ENCODE data around the gene ID3. TPM values are rescaled to one million over a fixed set of nuclear protein-coding genes. Genes with fewer than 3 reads are reported as not detected.

The ID3 gene
- total and polyA plus RNA-seq, 9 of the 15 experiments (the other 6 are each of a cell fraction or from before 2014, with no cell fraction given): 6.8 to 59.8 (median 23.5) TPM

- TF ChIP-seq RFX5 (IDR thresholded peaks at IDR 0.05; ENCODE audit: low read depth, low read length) (no peak), MCM7 (IDR thresholded peaks at IDR 0.05) (no peak), PCBP1 (IDR thresholded peaks at IDR 0.05; ENCODE audit: low read depth, low read length, poor library complexity, severe bottlenecking) (peak; percentile 28), ZNF280A (IDR thresholded peaks at IDR 0.05; ENCODE audit: low read depth, partially characterized antibody) (no peak), SIN3A (IDR thresholded peaks at IDR 0.05; ENCODE audit: borderline replicate concordance in 2 of 2, control insufficient read depth in 1 of 2, low read depth in 2 of 2, low read length in 2 of 2) (peak; percentile 36 to 88; a peak in 2 of 4 replicates), NR2F6 (CRISPR knock-in tag; IDR thresholded peaks at IDR 0.05) (no peak), RNF219 (CRISPR knock-in tag; IDR thresholded peaks at IDR 0.05) (no peak), ARID4B (CRISPR knock-in tag; IDR thresholded peaks at IDR 0.05) (peak; percentile 73), SRSF1 (IDR thresholded peaks at IDR 0.05; ENCODE audit: low read depth, low read length) (no peak), MNT (conservative IDR thresholded peaks at IDR 0.05) (peak; percentile 85 to 92), LEF1 (IDR thresholded peaks at IDR 0.05) (peak; percentile 79; the same call in 1 of the 2 replicates), ELF4 (CRISPR knock-in tag; IDR thresholded peaks at IDR 0.05) (no peak), ZNF3 (CRISPR knock-in tag; IDR thresholded peaks at IDR 0.05) (no peak), ZNF347 (CRISPR knock-in tag; IDR thresholded peaks at IDR 0.05; ENCODE audit: low read depth) (no peak), BMI1 (IDR thresholded peaks at IDR 0.05; ENCODE audit: low read length) (no peak), C11orf30 (IDR thresholded peaks at IDR 0.05; ENCODE audit: low read depth) (no peak), ETV6 (IDR thresholded peaks at IDR 0.05; ENCODE audit: borderline replicate concordance in 1 of 2, low read depth in 2 of 2, low read length in 1 of 2) (no peak; a peak in 1 of 4 replicates), ETV6 (CRISPR knock-in tag; IDR thresholded peaks at IDR 0.05; ENCODE audit: borderline replicate concordance) (no peak)
Measured at GRCh38 chr1:23558140-23558871, 995 bp downstream of the ID3 start (continued).
